Body of pancreas (tissue), 4 donors: ENCODE results near the gene PRRG4. TPM values are rescaled to one million over a fixed set of nuclear protein-coding genes. Genes with fewer than 3 reads are reported as not detected.

Experiments
- ATAC-seq: fragments of 150-250 bp; one replicate; pipeline ENCODE4 v1.9.1; 2016
- DNase-seq, 4 donors: peaks; one replicate each; pipeline ENCODE4 v3.0.0-alpha.2; 2019
- H3K27ac ChIP-seq, 4 donors: fragments of 200-600 bp; sonication (generic); 1 replicate in 3 of 4; 2 replicates in 1 of 4; pipeline versions ENCODE4 v1.5.1 to v1.6.1; 2016 to 2019; ENCODE audit warnings: mild to moderate bottlenecking in 1 of 4, mixed read lengths in 1 of 4, moderate library complexity in 1 of 4
- H3K27me3 ChIP-seq, 2 donors: fragments of 200-600 bp; sonication (generic); one replicate each; pipeline ENCODE4 v1.6.0; 2016; ENCODE audit warnings: mild to moderate bottlenecking in 1 of 2
- H3K36me3 ChIP-seq, 2 donors: fragments of 200-600 bp; sonication (generic); replicated peaks in 1 of 2; 2 replicates each; pipeline ENCODE4 v1.5.1; 2016; ENCODE audit warnings: low read depth in 2 of 2; ENCODE audit not compliant: insufficient read depth in 1 of 2
- H3K4me1 ChIP-seq: fragments of 200-600 bp; sonication (generic); one replicate; pipeline ENCODE4 v1.6.0; 2016
- H3K4me3 ChIP-seq, 2 donors: fragments of 200-600 bp; sonication (generic); 1 replicate in 1 of 2; 2 replicates in 1 of 2; pipeline ENCODE4 v1.5.1; 2016 to 2019
- H3K9me3 ChIP-seq, 3 donors: fragments of 200-600 bp; sonication (generic); 1 replicate in 2 of 3; 2 replicates in 1 of 3; pipeline ENCODE4 v1.5.1; 2016
- CTCF ChIP-seq, 7 experiments: fragments of 450-650 bp in 4 of 7; fragments of 200-600 bp in 3 of 7; sonication (generic) in 3 of 7; IDR thresholded peaks; one replicate each; pipeline ENCODE4 v1.5.1; 2016 to 2019; ENCODE audit warnings: antibody characterized with exemption in 7 of 7
- POLR2A ChIP-seq, 3 donors: fragments of 450-650 bp; IDR thresholded peaks; one replicate each; pipeline ENCODE4 v1.6.1; 2016; ENCODE audit warnings: antibody characterized with exemption in 3 of 3, mild to moderate bottlenecking in 2 of 3
- WGBS, 2 donors: methylation state at CpG; one replicate each; pipeline ENCODE4 v1.1.5; 2017; 5-methylcytosine and 5-hydroxymethylcytosine counted together
- intact Hi-C: fragments of 100-400 bp; cut with DNase I; formaldehyde crosslinking; loops from one replicate; pipeline ENCODE4 v1.15.1; 2023
- total RNA-seq, 2 donors: library from RNA; depleted of rRNA; stranded (reverse); fragments of >200 nt; gene quantifications; one replicate each; pipeline ENCODE4 v1.1.0, GENCODE V29; 2016

The PRRG4 gene
- total RNA-seq, 2 donors from 2014 or later: 2.3 to 5.7 TPM

- DNase-seq (no peak), ATAC-seq (no peak)
- Histone ChIP-seq H3K9me3 (no peaks in the 10 kb centered on the region), H3K4me3 (no peak overlapping the region), H3K4me1 (peaks cover 7% of the 10 kb centered on the region), H3K27me3 (no peaks in the 10 kb centered on the region), H3K36me3 (no peaks in the 10 kb centered on the region), H3K27ac (no peak overlapping the region)
- 66 to 67% methylated on average over 3 of the region's 3 CpGs for WGBS, 2 donors
- no peak for TF ChIP-seq CTCF (IDR thresholded peaks at IDR 0.05)
- TF ChIP-seq POLR2A (IDR thresholded peaks at IDR 0.05): no peak
- intact Hi-C loops: loop anchor here (10.0 kb wide), 1 partner anchor 472 kb away; no protein-coding TSS in a partner anchor
Measured at GRCh38 chr11:32796425-32796824, 33.3 kb upstream of the PRRG4 start.

- WGBS, 2 donors: 20 to 21% methylated on average over 3 of the region's 3 CpGs
- ATAC-seq (peak; percentile 84), DNase-seq (peak; percentile 67 to 79 (median 74))
- no peaks in the 10 kb centered on the region for H3K9me3 ChIP-seq
- H3K4me1 ChIP-seq: no peaks in the 10 kb centered on the region
- peak; percentile 33 to 64 (median 59) for TF ChIP-seq CTCF (IDR thresholded peaks at IDR 0.05)
- no peak for TF ChIP-seq POLR2A (IDR thresholded peaks at IDR 0.05)
- intact Hi-C loops: no loop called here
- no peaks in the 10 kb centered on the region for H3K27me3 ChIP-seq
- no peaks in the 10 kb centered on the region for H3K36me3 ChIP-seq
- no peak overlapping the region for H3K27ac ChIP-seq
- no peak overlapping the region for H3K4me3 ChIP-seq
Measured at GRCh38 chr11:32809313-32809712, 20.4 kb upstream of the PRRG4 start.

GRCh38 chr11:32817181-32817851, 12.4 kb upstream of the PRRG4 start:
- 70 to 78% methylated on average over 4 of the region's 4 CpGs for WGBS, 2 donors
- Histone ChIP-seq H3K27ac (no peak overlapping the region), H3K27me3 (no peaks in the 10 kb centered on the region), H3K36me3 (no peaks in the 10 kb centered on the region), H3K4me1 (no peaks in the 10 kb centered on the region), H3K4me3 (no peak overlapping the region), H3K9me3 (no peaks in the 10 kb centered on the region)
- DNase-seq (no peak), ATAC-seq (no peak)
- intact Hi-C loops: no loop called here
- no peak for TF ChIP-seq POLR2A (IDR thresholded peaks at IDR 0.05)
- TF ChIP-seq CTCF (IDR thresholded peaks at IDR 0.05): no peak

- TF ChIP-seq CTCF (IDR thresholded peaks at IDR 0.05) (no peak), POLR2A (IDR thresholded peaks at IDR 0.05) (no peak)
- Histone ChIP-seq H3K4me3 (no peak overlapping the region), H3K4me1 (no peaks in the 10 kb centered on the region), H3K27ac (no peak overlapping the region), H3K27me3 (no peaks in the 10 kb centered on the region), H3K9me3 (no peaks in the 10 kb centered on the region), H3K36me3 (no peaks in the 10 kb centered on the region)
- intact Hi-C loops: no loop called here
- DNase-seq (no peak), ATAC-seq (no peak)
- WGBS, 2 donors: 75 to 76% methylated on average over 3 of the region's 3 CpGs
Measured at GRCh38 chr11:32817852-32818183, 11.9 kb upstream of the PRRG4 start.

GRCh38 chr11:32819187-32819586, 10.5 kb upstream of the PRRG4 start:
- Histone ChIP-seq H3K4me3 (no peak overlapping the region), H3K27ac (no peak overlapping the region), H3K36me3 (no peaks in the 10 kb centered on the region), H3K9me3 (no peaks in the 10 kb centered on the region), H3K27me3 (no peaks in the 10 kb centered on the region), H3K4me1 (no peaks in the 10 kb centered on the region)
- WGBS, 2 donors: 77 to 81% methylated on average over 2 of the region's 2 CpGs
- intact Hi-C loops: no loop called here
- TF ChIP-seq CTCF (IDR thresholded peaks at IDR 0.05): no peak
- TF ChIP-seq POLR2A (IDR thresholded peaks at IDR 0.05): no peak
- ATAC-seq (no peak), DNase-seq (no peak)
